ENCODE results near the gene FIGN. TPM values are rescaled to one million over a fixed set of nuclear protein-coding genes. Genes with fewer than 3 reads are reported as not detected.
A peak's percentile ranks its signal among the peaks of the same experiment; 100 is the strongest.

FIGN gene
- total and polyA plus RNA-seq, 7 donors = 0.08 to 3.0 (median 1.2) TPM

- peaks cover 3% of the 10 kb centered on the region for H3K4me1 ChIP-seq
Measured at GRCh38 chr2:163732727-163733126, 3.1 kb downstream of the FIGN start.

GRCh38 chr2:163731735-163732134 is 4.1 kb downstream of the FIGN start:
- Histone ChIP-seq H3K9me3 (no peaks in the 10 kb centered on the region), H3K36me3 (ENCODE audit: insufficient read depth in 1 of 2, low read depth in 1 of 2) (no peaks in the 10 kb centered on the region), H3K27ac (peak overlapping the region; percentile 96), H3K4me3 (peak overlapping the region; percentile 82), H3K27me3 (ENCODE audit: insufficient read depth in 3 of 3, low read length in 2 of 3) (no peaks in the 10 kb centered on the region), H3K4me1 (no peaks in the 10 kb centered on the region)
- no peak for DNase-seq
- no peak for TF ChIP-seq CTCF (IDR thresholded peaks at IDR 0.05)
- ATAC-seq = no peak
- intact Hi-C loops (cut with DNase I) = no loop called here

More at GRCh38 chr2:163732727-163733126, 3.1 kb downstream of the FIGN start:
- intact Hi-C loops (cut with DNase I) = no loop called here
- H3K4me3 ChIP-seq = peak overlapping the region; percentile 82
- TF ChIP-seq CTCF (IDR thresholded peaks at IDR 0.05) = no peak
- DNase-seq (no peak), ATAC-seq (no peak)
- no peaks in the 10 kb centered on the region for H3K36me3 ChIP-seq (ENCODE audit: insufficient read depth in 1 of 2, low read depth in 1 of 2)
- no peaks in the 10 kb centered on the region for H3K27me3 ChIP-seq (ENCODE audit: insufficient read depth in 3 of 3, low read length in 2 of 3)
- H3K9me3 ChIP-seq = no peaks in the 10 kb centered on the region
- 16 to 49% (median 18%) methylated on average over 4 of the region's 4 CpGs for WGBS, 3 donors
- peak overlapping the region; percentile 96 for H3K27ac ChIP-seq

GRCh38 chr2:163730556-163730955 is 5.3 kb downstream of the FIGN start:
- ATAC-seq = no peak
- no peaks in the 10 kb centered on the region for H3K36me3 ChIP-seq (ENCODE audit: insufficient read depth in 1 of 2, low read depth in 1 of 2)
- peak overlapping the region; percentile 82 for H3K4me3 ChIP-seq
- 92 to 97% (median 97%) methylated on average over 1 of the region's 1 CpG for WGBS, 3 donors
- no peak for DNase-seq
- no peaks in the 10 kb centered on the region for H3K9me3 ChIP-seq
- intact Hi-C loops (cut with DNase I) = no loop called here
- TF ChIP-seq CTCF (IDR thresholded peaks at IDR 0.05) = no peak
- no peaks in the 10 kb centered on the region for H3K27me3 ChIP-seq (ENCODE audit: insufficient read depth in 3 of 3, low read length in 2 of 3)
- peak overlapping the region; percentile 40 for H3K27ac ChIP-seq
- no peaks in the 10 kb centered on the region for H3K4me1 ChIP-seq

- intact Hi-C loops (cut with DNase I) = no loop called here
- Histone ChIP-seq H3K9me3 (no peaks in the 10 kb centered on the region), H3K4me3 (peak overlapping the region; percentile 82), H3K27ac (peak overlapping the region; percentile 40), H3K36me3 (ENCODE audit: insufficient read depth in 1 of 2, low read depth in 1 of 2) (no peaks in the 10 kb centered on the region), H3K27me3 (ENCODE audit: insufficient read depth in 3 of 3, low read length in 2 of 3) (no peaks in the 10 kb centered on the region), H3K4me1 (no peaks in the 10 kb centered on the region)
- no peak for DNase-seq
- no peak for ATAC-seq
- WGBS, 3 donors = 77 to 90% (median 83%) methylated on average over 4 of the region's 4 CpGs
- TF ChIP-seq CTCF (IDR thresholded peaks at IDR 0.05) = no peak
Measured at GRCh38 chr2:163729636-163730273, 6.1 kb downstream of the FIGN start.

- DNase-seq (no peak), ATAC-seq (no peak)
- TF ChIP-seq CTCF (IDR thresholded peaks at IDR 0.05) = no peak
- H3K9me3 ChIP-seq = no peaks in the 10 kb centered on the region
- WGBS, 3 donors = 88 to 93% (median 89%) methylated on average over 4 of the region's 4 CpGs
- H3K4me3 ChIP-seq = no peak overlapping the region
- H3K4me1 ChIP-seq = no peaks in the 10 kb centered on the region
- no peaks in the 10 kb centered on the region for H3K36me3 ChIP-seq (ENCODE audit: insufficient read depth in 1 of 2, low read depth in 1 of 2)
- intact Hi-C loops (cut with DNase I) = no loop called here
- H3K27ac ChIP-seq = no peak overlapping the region
- no peaks in the 10 kb centered on the region for H3K27me3 ChIP-seq (ENCODE audit: insufficient read depth in 3 of 3, low read length in 2 of 3)
Measured at GRCh38 chr2:163723881-163724280, 11.9 kb downstream of the FIGN start.

Data from psoas muscle (tissue), 8 donors.